ENCODE data around the gene CCDC60. TPM values are rescaled to one million over a fixed set of nuclear protein-coding genes. Genes with fewer than 3 reads are reported as not detected.

The CCDC60 gene
- polyA plus RNA-seq, 1 donor: 0.18 TPM

DNA sequence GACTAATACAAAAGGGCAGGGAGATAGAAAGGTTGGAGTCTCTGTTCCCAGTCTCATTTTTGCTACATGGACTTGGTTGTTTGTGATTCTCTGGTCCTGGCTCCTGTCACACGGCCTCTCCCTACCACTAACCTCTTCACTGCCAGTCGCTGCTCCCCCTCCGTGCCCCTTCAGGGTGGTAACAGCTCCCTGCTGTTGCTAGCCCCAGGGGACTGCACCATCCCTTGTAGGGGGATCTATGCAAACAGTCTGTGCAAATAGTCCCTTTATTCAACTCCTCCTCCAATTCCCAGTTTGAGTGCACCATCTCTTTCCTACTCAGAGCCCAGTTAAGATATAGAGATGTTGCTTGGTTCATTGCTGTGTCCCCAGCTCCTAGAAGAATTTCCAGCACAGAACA, 51.1 kb downstream of the CCDC60 start:
- DNase-seq: no peak

- DNase-seq: no peak
These were observed 55.2 kb downstream of the CCDC60 start for GRCh38 chr12:119389687-119390086.

- no peak for DNase-seq
These were observed 57.1 kb downstream of the CCDC60 start for GRCh38 chr12:119391673-119392072.

DNA sequence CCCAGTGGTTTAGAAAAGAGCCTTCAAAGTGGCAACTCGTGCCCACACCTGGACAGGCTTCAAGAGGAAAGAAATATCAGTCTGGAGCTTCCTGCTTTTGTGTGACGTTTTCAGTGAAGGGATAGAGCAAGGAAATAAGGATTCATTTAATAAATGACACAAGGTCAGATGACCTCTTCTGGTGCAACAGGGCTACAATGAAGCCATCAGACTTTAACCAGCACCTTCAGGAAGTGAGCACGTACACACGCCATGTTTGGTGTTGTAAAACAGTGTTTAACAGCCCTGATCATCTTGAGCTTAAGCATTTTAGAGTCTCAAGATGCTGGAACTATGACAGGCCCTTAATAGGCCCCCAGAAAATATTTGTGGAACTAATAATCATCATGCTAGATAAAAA, 59.1 kb downstream of the CCDC60 start:
- DNase-seq: no peak

- no peak for DNase-seq
These were observed 63.0 kb downstream of the CCDC60 start for GRCh38 chr12:119397540-119397939.

DNA sequence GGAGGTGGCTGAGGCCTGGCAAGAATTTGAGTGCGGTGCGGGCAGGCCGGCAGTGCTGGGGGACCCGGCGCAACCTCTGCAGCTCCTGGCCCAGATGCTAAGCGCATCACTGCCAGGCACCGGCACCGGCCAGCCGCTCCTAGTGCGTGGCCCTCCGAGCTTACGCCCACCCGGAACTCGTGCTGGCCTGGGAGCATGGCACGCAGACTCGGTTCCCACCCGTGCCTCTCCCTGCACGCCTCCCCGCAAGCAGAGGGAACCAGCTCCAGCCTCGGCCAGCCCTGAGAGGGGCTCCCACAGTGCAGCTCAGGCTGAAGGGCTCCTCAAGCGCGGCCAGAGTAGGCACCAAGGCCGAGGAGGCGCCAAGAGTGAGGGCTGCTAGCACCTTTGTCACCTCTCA, 63.7 kb downstream of the CCDC60 start:
- DNase-seq: no peak

- DNase-seq: no peak
These were observed 64.8 kb downstream of the CCDC60 start for GRCh38 chr12:119399301-119399700.

DNA sequence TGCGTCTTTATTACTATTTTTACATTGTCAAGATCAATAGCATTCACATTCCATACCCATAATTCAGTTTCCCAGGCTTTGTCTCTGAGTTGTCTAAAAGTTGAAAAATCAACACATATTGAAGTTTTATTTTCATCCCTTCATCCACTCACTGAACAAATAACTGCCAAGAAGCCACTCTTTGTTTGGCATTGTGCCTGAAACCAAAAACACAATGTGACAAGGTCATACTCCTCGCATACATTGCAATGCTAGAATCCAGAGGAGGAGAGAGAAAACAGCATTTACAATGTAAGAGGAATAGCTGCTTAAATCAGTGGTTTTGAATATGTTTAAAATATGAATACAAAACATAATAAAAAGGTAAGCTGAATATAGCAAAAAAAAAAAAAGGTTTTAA, 71.8 kb downstream of the CCDC60 start:
- DNase-seq: no peak

DNA sequence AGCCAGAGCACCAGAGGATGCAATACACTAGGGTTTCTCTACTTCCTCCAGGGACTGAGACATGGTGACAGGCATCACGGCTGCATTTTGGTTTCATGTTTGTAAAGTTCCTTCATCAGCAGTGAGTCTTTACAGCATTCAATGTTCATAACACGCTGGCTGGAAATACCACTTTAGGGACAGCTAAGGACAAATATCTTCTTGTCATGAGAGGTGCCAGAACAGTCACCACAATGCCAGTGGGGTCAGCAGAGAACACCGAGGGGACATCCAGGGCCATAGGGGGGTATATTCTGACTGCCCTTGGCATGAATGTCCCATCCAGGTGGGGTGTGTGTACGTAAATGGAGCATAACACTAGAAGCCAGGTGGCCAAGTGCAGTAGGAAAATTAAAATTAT, 72.3 kb downstream of the CCDC60 start:
- no peak for DNase-seq

DNA sequence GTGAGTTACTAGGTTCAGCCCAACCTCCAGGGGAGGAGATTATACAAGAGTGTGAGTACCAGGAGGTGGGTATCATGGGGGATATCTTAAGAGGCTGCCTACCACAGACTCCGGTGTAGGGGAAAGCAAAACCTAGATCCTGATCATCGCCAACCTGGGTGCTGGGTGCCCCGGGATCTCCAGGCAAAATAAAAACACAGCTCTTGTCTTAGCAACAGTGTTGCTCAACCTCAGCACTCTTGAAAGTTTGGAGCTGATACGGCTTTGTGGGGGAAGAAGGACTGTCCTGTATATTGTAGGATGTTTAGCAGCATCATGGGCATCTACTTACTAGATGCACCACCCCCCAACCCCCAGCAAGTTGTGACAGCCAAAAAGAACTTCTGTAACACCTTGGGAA, 74.5 kb downstream of the CCDC60 start:
- DNase-seq: no peak

- no peak for DNase-seq
These were observed 75.9 kb downstream of the CCDC60 start for GRCh38 chr12:119410396-119410795.

DNA sequence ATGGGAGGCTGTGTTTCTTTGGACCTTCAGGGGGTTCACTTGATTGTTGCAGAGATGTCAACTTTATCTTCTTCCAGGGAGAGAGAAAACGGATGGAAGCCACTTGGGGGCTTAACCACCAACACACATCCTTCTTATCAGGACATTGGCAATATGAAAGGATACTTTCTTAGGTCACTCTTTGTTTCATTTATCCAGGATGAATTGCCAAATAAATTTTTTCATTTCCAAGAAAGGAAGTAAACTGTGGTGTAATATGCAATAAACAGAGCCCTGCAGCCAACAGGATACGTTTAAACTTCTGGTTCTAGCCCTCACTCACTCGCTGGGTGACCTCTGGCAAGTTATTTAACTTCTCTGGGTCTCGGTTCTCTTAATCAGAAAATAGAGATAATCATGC, 77.8 kb downstream of the CCDC60 start:
- DNase-seq: no peak

DNA sequence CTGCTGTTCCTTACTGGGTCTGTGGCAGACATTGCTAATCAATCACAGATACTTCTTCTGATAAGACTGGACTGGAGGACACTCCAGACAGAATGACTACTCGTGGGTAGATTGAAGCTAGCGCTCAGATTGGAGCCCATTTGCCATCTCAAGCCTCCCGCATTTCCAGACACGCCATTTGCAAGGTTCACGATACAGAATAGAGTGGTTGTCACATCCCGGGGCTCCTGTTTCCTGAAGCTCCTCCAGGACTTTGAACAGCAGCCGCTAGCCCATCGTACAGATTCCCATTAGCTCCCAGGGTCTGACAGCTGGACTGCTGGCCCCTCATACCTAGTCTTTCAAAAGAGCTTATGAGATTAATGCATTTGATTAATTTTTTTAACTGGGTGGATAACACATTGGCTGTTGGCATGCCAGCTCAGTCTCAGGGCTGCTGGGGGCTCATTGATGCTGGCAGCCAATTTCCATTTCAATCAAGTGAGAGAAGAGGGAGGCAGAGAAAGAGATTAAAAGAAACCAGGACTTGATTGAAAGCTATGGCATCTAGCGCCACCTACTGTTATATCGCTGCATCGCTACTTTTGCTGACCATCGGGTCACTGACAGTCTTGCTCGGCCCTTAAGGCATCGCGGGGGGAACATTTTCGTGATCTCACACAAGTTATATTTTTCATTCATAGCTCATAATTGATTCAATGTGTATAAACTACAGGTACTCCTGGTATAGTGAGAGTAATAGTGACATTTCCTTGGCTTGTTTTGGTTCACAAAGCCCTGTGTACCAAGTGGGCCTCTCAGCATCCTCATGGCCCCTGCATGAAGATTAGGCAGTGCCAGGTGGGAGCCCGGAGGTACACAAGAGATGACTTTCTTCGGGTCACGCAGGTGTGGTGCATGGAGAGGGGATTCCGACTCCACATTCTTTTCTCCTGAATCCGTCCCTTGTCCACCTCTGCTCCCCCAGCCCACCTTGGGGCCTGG, 78.6 kb downstream of the CCDC60 start:
- DNase-seq: peak; percentile 57

DNA sequence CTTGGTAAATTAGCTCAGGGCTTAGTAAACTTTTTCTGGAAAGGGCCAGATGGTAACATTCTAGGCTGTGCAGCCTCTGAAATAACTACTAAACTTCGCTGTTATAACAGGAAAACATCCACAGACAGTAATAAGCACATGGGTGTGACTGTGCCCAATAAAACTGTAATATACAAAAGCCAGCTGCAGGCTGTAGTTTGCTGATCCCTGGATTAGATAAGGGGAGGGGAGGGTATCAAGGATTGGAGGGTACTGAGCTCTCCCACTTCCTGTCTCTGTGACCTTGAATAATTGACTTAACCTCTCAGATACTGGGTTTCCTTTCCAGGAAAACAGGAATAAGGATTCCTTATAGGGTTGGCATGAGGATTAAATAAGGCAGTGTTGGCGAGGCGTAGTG, 81.2 kb downstream of the CCDC60 start:
- DNase-seq: no peak

DNA sequence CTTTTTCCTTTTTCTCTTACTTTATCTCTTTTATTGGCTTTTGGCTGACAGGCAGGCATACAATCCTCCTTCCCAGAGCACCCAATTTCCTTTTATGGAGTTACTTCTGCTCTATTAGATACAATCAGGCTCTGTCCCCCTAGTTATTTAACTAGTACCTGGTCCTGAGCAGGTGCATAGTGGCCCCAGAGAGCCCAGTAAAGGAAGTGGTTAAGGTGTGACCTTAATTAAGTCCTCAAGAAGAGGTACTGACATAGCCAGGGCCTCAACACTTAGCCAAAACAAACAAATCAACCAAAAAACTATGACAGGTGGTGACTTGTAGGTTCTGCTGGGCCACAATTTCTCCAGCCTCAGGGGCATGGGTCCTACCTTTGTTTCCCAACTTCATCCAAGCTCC, 82.9 kb downstream of the CCDC60 start:
- DNase-seq: no peak

DNA sequence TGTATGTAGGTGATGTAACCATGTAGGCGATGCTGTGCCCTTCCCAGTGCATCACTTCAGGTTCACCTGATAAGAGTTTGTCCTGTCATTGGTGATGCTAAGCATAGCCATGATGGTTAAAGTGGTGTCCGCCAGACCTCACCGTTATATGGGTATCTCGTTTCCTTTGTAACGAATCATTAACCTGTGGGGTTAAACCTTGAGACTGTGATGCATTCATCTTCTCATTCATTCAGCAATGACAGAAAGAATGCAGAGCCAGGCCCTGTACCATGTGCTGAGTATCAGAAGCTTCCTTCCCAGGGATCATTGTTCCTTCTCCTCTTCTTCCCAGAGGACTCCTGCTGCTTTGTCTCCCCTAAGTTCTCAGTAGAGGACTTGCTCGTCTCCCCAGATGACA, 84.9 kb downstream of the CCDC60 start:
- peak; percentile 33 for DNase-seq

DNA sequence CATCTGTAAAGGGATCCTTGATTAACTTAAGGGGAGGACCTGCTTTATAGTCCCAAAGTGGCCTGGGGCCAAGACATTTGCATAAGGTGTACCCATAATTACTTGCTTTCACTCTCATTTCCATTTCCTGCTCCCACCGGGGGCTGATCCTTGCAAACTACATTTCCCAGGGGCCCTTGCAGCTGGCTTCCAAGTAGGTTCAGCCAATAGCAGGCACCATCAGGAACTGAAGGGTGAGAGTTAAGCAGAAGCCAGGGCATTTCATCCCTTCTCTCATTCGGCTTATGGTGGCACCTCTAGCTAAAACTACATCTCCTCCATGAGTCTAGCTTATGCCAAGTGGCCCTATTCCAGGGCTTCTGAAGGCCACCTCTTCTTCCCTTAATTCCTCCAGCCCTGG, 88.8 kb downstream of the CCDC60 start:
- no peak for DNase-seq

DNA sequence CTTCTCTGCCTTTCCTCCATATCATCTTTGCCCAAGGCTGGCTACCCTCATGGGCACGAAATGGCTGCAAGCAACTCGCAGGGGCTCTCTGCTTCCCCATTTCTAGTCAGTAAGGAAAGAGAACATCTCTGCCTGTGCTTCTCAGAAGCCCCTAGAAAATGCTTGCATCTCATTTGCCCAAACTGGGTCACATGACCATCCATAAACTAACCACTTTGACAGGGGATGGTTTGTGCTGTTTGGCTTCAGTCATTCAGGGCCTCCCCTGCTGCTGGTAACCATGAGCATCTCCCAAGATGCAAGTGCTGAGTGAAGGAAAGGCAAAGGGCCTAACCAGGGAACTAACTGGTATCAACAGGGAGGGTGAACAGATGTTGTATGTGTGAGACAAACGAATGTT, 91.1 kb downstream of the CCDC60 start:
- no peak for DNase-seq

GRCh38 chr12:119431151-119431550, 96.6 kb downstream of the CCDC60 start:
- no peak for DNase-seq

GRCh38 chr12:119432949-119433348, 98.4 kb downstream of the CCDC60 start:
- DNase-seq: peak; percentile 36

DNA sequence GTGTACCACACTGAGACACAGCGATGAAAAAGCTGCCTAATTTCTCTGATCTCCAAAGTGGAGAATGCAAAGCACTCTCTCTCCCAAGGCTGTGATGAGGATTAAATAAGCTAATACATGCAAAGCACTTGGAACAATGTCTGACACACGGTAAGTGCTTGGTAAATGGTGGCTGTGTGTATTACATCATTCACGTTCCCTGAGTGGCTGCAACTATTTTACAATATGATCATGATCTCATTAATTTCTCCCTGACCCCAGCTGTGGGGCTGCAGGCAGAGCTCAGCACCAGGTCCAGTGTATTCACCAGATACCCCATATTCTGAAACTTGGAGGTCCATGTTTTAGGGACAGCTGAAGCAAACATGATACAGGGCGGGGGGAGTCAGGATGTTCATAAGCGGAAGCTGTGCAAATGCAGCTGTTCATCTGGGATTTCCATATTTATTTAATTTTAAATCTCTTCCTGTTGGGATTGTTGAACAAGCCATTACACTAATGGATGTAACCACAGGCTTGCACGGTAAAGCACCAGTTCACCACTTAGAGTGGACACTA, 106.4 kb downstream of the CCDC60 start:
- DNase-seq: no peak

DNA sequence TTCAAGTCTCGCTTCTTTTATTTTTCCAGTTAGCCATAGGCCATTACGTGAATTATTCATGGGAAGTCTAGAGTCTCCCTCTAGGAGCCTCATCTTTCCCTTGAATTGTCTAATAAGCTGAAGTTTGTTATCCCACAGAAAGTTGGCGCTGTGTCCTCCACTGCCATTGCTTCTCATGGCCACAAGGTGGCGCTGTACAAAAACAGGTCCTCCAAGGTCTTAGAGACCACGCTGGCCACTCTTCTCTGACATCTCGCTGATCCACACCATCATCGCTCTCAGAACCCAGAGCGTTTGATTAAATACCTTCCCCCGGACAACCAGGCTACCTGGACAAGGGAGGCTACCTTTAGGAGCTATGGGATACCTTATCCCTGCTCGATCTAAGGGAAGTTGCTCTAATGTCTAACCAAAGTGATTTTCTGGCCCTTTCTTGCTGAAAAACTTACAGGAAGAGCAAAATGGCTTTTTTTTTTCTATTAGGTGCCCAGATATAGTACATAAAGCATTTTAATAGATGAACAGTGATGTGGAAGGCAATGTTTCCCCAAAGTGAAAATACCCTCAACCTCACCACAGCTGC, 110.0 kb downstream of the CCDC60 start:
- DNase-seq: peak; percentile 7

- no peak for DNase-seq
These were observed 111.9 kb downstream of the CCDC60 start for GRCh38 chr12:119446459-119446858.

Measured in left kidney (tissue), 2 donors.